OCI-LY3 (cell line): ENCODE results near the gene CNOT10.

Source experiments
- H2AFZ ChIP-seq: fragments of 200-600, 300-600 bp; shearing (Covaris generic); 2 replicates; pipeline ENCODE4 v1.6.0; 2014; ENCODE audit warnings: antibody characterized with exemption, low read depth, low read length
- H3K27ac ChIP-seq: fragments of 200-600, 300-600 bp; sonication (generic); 2 replicates; pipeline ENCODE4 v1.5.1; 2014; ENCODE audit warnings: mild to moderate bottlenecking, low read length, moderate library complexity, mixed read lengths
- H3K27me3 ChIP-seq: fragments of 200-600, 300-600 bp; sonication (generic); 2 replicates; pipeline ENCODE4 v1.6.1; 2014; ENCODE audit warnings: low read depth, low read length, mixed read lengths
- H3K36me3 ChIP-seq: fragments of 200-600, 300-600 bp; sonication (generic); replicated peaks from 2 replicates; pipeline ENCODE3; 2014; ENCODE audit warnings: low read depth, low read length, mixed read lengths
- H3K4me1 ChIP-seq: fragments of 300-600, 200-600 bp; sonication (generic); 2 replicates; pipeline ENCODE4 v1.6.1; 2014; ENCODE audit warnings: low read length, mixed read lengths
- H3K4me2 ChIP-seq: fragments of 200-600, 300-600 bp; sonication (generic); 2 replicates; pipeline ENCODE4 v1.6.1; 2014; ENCODE audit warnings: low read length, mixed read lengths
- H3K4me3 ChIP-seq: fragments of 300-600, 200-600 bp; sonication (generic); 2 replicates; pipeline ENCODE4 v1.5.1; 2014; ENCODE audit warnings: antibody characterized with exemption, mild to moderate bottlenecking, low read length, moderate library complexity
- H3K79me2 ChIP-seq: fragments of 300-600, 200-600 bp; shearing (Covaris generic); 2 replicates; pipeline ENCODE4 v1.6.1; 2014; ENCODE audit warnings: mild to moderate bottlenecking, low read length, mixed read lengths
- H3K9ac ChIP-seq: fragments of 300-600, 200-600 bp; shearing (Covaris generic); 2 replicates; pipeline ENCODE4 v1.6.0; 2014; ENCODE audit warnings: mild to moderate bottlenecking, low read length, moderate library complexity
- H3K9me3 ChIP-seq: fragments of 200-600, 300-600 bp; shearing (Covaris generic); 2 replicates; pipeline ENCODE4 v1.6.1; 2014; ENCODE audit warnings: low read length, mixed read lengths; ENCODE audit not compliant: insufficient read depth
- H4K20me1 ChIP-seq: fragments of 200-600, 300-600 bp; sonication (generic); 2 replicates; pipeline ENCODE4 v1.6.1; 2016; ENCODE audit warnings: low read length, mixed read lengths; ENCODE audit not compliant: insufficient read depth
- EZH2phosphoT487 ChIP-seq: fragments of 200-600 bp; shearing (Covaris generic); IDR thresholded peaks from 2 replicates; pipeline ENCODE4 v1.6.1; 2018; ENCODE audit warnings: antibody characterized with exemption, mixed run types, low read depth
- TF ChIP-seq, protein P1 (sequence below): fragments of 200-600, 300-600 bp; sonication (generic); IDR thresholded peaks from 2 replicates; pipeline ENCODE4 v1.5.1; 2014; ENCODE audit warnings: antibody characterized with exemption, low read length, low read depth

The CNOT10 gene, protein sequence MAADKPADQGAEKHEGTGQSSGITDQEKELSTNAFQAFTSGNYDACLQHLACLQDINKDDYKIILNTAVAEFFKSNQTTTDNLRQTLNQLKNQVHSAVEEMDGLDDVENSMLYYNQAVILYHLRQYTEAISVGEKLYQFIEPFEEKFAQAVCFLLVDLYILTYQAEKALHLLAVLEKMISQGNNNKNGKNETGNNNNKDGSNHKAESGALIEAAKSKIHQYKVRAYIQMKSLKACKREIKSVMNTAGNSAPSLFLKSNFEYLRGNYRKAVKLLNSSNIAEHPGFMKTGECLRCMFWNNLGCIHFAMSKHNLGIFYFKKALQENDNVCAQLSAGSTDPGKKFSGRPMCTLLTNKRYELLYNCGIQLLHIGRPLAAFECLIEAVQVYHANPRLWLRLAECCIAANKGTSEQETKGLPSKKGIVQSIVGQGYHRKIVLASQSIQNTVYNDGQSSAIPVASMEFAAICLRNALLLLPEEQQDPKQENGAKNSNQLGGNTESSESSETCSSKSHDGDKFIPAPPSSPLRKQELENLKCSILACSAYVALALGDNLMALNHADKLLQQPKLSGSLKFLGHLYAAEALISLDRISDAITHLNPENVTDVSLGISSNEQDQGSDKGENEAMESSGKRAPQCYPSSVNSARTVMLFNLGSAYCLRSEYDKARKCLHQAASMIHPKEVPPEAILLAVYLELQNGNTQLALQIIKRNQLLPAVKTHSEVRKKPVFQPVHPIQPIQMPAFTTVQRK

DNA sequence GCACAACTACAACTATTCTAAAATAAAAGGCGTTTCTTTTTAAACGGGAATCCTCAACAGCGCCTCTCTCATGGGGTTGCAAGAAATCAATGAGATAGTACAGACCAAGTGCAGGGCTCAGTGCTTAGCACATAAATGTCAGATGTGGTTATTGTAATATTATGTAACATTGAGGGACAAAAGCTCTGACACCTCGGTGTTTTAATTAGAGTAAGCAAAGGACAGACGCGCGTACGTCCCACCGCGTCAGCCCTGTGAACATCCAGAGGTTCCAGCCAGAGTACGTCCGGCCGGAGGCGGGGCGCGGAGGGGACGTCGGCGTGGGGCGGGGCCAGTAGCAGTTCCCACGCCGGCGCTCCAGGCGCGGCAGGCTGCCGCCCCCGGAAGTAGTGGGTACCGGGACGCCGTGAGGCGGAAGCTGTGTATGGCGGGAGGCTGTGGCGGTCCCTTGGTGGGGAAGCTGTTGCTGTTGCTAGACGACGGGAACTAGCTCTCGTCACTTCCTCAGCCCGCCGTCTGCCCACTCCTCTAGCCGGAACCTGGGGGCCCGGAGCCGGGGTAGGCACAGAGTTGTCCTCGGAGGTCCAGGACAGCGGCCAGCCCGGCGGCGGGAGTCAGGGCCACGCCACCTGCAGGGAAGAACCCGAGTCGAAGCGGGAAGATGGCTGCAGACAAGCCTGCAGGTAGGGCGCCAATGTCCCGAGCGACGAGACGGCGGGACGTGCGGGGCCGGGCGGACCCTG is at the start of gene CNOT10:
TSS of gene CNOT10 (plus strand) at position 389 of the 743 bp plus-strand sequence. CDS start at position 662, 273 bp downstream.
- Histone ChIP-seq H3K4me1 (peaks cover 18% of the 10 kb centered on the region), H3K4me3 (peak within 1 kb of the TSS; percentile 80), H3K27me3 (no peaks in the 10 kb centered on the region), H3K4me2 (peak within 1 kb of the TSS; percentile 91), H3K9ac (peak within 1 kb of the TSS; percentile 78), H3K27ac (peak within 1 kb of the TSS; percentile 49), H2AFZ (peak within 1 kb of the TSS; percentile 84), H3K36me3 (peaks cover 5% of the 10 kb centered on the region), H3K79me2 (peaks cover 46% of the 10 kb centered on the region), H4K20me1 (no peaks in the 10 kb centered on the region; the same call in 1 of the 2 replicates), H3K9me3 (no peaks in the 10 kb centered on the region)
- TF ChIP-seq, protein P1, sequence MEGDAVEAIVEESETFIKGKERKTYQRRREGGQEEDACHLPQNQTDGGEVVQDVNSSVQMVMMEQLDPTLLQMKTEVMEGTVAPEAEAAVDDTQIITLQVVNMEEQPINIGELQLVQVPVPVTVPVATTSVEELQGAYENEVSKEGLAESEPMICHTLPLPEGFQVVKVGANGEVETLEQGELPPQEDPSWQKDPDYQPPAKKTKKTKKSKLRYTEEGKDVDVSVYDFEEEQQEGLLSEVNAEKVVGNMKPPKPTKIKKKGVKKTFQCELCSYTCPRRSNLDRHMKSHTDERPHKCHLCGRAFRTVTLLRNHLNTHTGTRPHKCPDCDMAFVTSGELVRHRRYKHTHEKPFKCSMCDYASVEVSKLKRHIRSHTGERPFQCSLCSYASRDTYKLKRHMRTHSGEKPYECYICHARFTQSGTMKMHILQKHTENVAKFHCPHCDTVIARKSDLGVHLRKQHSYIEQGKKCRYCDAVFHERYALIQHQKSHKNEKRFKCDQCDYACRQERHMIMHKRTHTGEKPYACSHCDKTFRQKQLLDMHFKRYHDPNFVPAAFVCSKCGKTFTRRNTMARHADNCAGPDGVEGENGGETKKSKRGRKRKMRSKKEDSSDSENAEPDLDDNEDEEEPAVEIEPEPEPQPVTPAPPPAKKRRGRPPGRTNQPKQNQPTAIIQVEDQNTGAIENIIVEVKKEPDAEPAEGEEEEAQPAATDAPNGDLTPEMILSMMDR, result peak; percentile 27
- no peak for TF ChIP-seq EZH2phosphoT487

DNA sequence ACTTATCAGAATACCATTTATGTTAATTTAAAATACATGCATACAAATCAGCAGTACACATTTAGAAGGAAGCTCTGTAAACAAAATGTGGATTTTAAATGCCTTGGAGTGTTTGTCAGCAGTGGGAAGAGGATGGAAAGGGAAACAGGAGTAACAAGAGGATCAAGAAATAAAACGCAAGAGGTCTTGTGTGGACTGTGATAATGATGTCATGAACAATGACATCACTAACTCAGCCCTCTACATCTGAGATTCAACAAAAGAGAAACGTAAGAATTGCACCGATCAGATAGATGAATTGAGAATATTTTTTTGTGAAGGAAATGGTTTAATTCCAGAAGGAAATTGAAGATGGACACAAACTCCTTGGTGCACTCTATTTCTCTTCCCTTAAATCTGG is 44.0 kb upstream of the CNOT10 start:
- H2AFZ ChIP-seq, result no peak overlapping the region
- no peaks in the 10 kb centered on the region for H3K36me3 ChIP-seq
- H3K4me2 ChIP-seq, result no peak overlapping the region
- no peak overlapping the region for H3K27ac ChIP-seq
- no peaks in the 10 kb centered on the region for H4K20me1 ChIP-seq
- peaks cover 27% of the 10 kb centered on the region for H3K27me3 ChIP-seq
- no peaks in the 10 kb centered on the region for H3K79me2 ChIP-seq
- H3K9ac ChIP-seq, result no peak overlapping the region
- H3K4me3 ChIP-seq, result no peak overlapping the region
- TF ChIP-seq EZH2phosphoT487, result no peak
- TF ChIP-seq, protein P1, result no peak
- H3K4me1 ChIP-seq, result no peaks in the 10 kb centered on the region
- H3K9me3 ChIP-seq, result no peaks in the 10 kb centered on the region

DNA sequence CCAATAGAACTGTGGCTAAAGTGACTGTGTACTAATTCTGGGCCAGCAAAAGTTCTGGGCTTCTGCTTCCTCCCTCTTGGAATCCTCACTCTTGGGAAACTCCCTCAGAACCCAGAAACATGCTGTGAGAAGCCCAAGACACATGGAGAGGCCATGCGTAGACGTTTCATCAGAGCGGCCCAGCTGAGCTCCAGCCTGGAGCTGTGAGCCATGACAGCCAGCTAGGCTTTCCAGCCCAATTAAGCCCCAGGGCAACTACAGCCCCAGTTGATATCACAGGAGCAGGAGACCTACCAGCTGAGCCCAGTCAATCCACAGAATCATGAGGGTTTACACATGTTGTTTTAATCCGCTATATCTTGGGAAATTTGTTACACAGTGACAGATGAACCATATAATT is 43.6 kb upstream of the CNOT10 start:
- Histone ChIP-seq H3K36me3 (no peaks in the 10 kb centered on the region), H3K27ac (no peak overlapping the region), H3K4me1 (no peaks in the 10 kb centered on the region), H2AFZ (no peak overlapping the region), H3K9me3 (no peaks in the 10 kb centered on the region), H3K4me3 (no peak overlapping the region), H3K79me2 (no peaks in the 10 kb centered on the region), H4K20me1 (no peaks in the 10 kb centered on the region), H3K4me2 (no peak overlapping the region), H3K27me3 (peaks cover 27% of the 10 kb centered on the region), H3K9ac (no peak overlapping the region)
- no peak for TF ChIP-seq EZH2phosphoT487
- TF ChIP-seq, protein P1, result no peak
